ENCODE data around the gene ATAD1. TPM values are rescaled to one million over a fixed set of nuclear protein-coding genes. Genes with fewer than 3 reads are reported as not detected.
"Not testable (repeated sequence)": the region's sequence is repeated elsewhere in the genome, so short reads cannot be mapped to it uniquely, and the experiment has no call there.

ATAD1 gene
- total and polyA plus RNA-seq, 8 donors = 3.6 to 23.4 (median 16.0) TPM

- no peaks in the 10 kb centered on the region for H3K36me3 ChIP-seq
- 86 to 89% methylated on average over 1 of the region's 1 CpG for WGBS, 2 donors
- H3K4me1 ChIP-seq = peaks cover 0 to 3% (median 0%) of the 10 kb centered on the region in 3 donors
- no peak for FAIRE-seq
- TF ChIP-seq CTCF (IDR thresholded peaks at IDR 0.05) = no peak
- intact Hi-C loops (cut with DNase I) = loop anchor here in 1 of 3 donors (5.0 to 10.0 kb wide), 3 partner anchors 260 to 703 kb away; no protein-coding TSS in a partner anchor
- H3K4me3 ChIP-seq = no peak overlapping the region
- DNase-seq = no peak
- no peaks in the 10 kb centered on the region for H3K27me3 ChIP-seq
- H3K9me3 ChIP-seq = no peaks in the 10 kb centered on the region
- ATAC-seq = no peak
- no peak overlapping the region for H3K27ac ChIP-seq
Observed at GRCh38 chr10:87852089-87852488, 34.1 kb upstream of the ATAD1 start.

GRCh38 chr10:87850742-87851205 is 32.7 kb upstream of the ATAD1 start:
- H3K9me3 ChIP-seq = no peaks in the 10 kb centered on the region
- H3K27me3 ChIP-seq = no peaks in the 10 kb centered on the region
- H3K4me3 ChIP-seq = no peak overlapping the region
- FAIRE-seq (peak; percentile 59), DNase-seq (peak in 5 of 6 donors; percentile 36 to 75 (median 57)), ATAC-seq (peak; percentile 95 to 100 (median 100))
- peaks cover 0 to 3% (median 0%) of the 10 kb centered on the region in 3 donors for H3K4me1 ChIP-seq
- no peaks in the 10 kb centered on the region for H3K36me3 ChIP-seq
- peak; percentile 26 to 52 (median 48) for TF ChIP-seq CTCF (IDR thresholded peaks at IDR 0.05)
- whole genome bisulfite sequencing, 2 donors = 17 to 18% methylated on average over 5 of the region's 5 CpGs
- intact Hi-C loops (cut with DNase I) = loop anchor here in 1 of 3 donors (5.0 to 10.0 kb wide), 3 partner anchors 262 to 704 kb away; no protein-coding TSS in a partner anchor
- H3K27ac ChIP-seq = peak overlapping the region in 1 of 4 donors; percentile 24

- Histone ChIP-seq H3K27me3 (no peaks in the 10 kb centered on the region), H3K36me3 (no peaks in the 10 kb centered on the region), H3K4me3 (no peak overlapping the region), H3K4me1 (peaks cover 0 to 3% (median 0%) of the 10 kb centered on the region in 3 donors), H3K27ac (no peak overlapping the region), H3K9me3 (no peaks in the 10 kb centered on the region)
- intact Hi-C loops (cut with DNase I) = no loop called here
- FAIRE-seq (no peak), ATAC-seq (no peak), DNase-seq (no peak)
- TF ChIP-seq CTCF (IDR thresholded peaks at IDR 0.05) = no peak
Observed at GRCh38 chr10:87849001-87849400, 31.0 kb upstream of the ATAD1 start.

- no peaks in the 10 kb centered on the region for H3K36me3 ChIP-seq
- no peak overlapping the region for H3K4me3 ChIP-seq
- DNase-seq (no peak), FAIRE-seq (peak; percentile 81), ATAC-seq (no peak)
- H3K4me1 ChIP-seq = peaks cover 0 to 3% (median 0%) of the 10 kb centered on the region in 3 donors
- TF ChIP-seq CTCF (IDR thresholded peaks at IDR 0.05) = no peak
- intact Hi-C loops (cut with DNase I) = no loop called here
- no peaks in the 10 kb centered on the region for H3K9me3 ChIP-seq
- no peaks in the 10 kb centered on the region for H3K27me3 ChIP-seq
- no peak overlapping the region for H3K27ac ChIP-seq
Observed at GRCh38 chr10:87847550-87847949, 29.5 kb upstream of the ATAD1 start.

- DNase-seq; H3K36me3 ChIP-seq; H3K9me3 ChIP-seq; H3K27me3 ChIP-seq; H3K27ac ChIP-seq; intact Hi-C loops (cut with DNase I); ATAC-seq; H3K4me3 ChIP-seq; H3K4me1 ChIP-seq; FAIRE-seq: not testable (repeated sequence)
- WGBS, 2 donors = 93 to 94% methylated on average over 8 of the region's 8 CpGs
Observed at GRCh38 chr10:87846711-87847110, 28.7 kb upstream of the ATAD1 start.
